ENCODE measurements around the gene TUBG2. TPM values are rescaled to one million over a fixed set of nuclear protein-coding genes. Genes with fewer than 3 reads are reported as not detected.
A peak's percentile ranks its signal among the peaks of the same experiment; 100 is the strongest.

Gene TUBG2
- polyA plus RNA-seq, 3 donors = 24.7 to 41.1 (median 25.7) TPM

- DNase-seq (ENCODE audit: extremely low read depth in 1 of 11, low read depth in 9 of 11, low spot score in 4 of 11) = no peak
Observed at GRCh38 chr17:42673885-42674754, 15.0 kb downstream of the TUBG2 start.

- no peak for DNase-seq (ENCODE audit: extremely low read depth in 1 of 11, low read depth in 9 of 11, low spot score in 4 of 11)
Observed at GRCh38 chr17:42674755-42675347, 15.8 kb downstream of the TUBG2 start.

GRCh38 chr17:42675348-42675964 is 16.4 kb downstream of the TUBG2 start:
- DNase-seq (ENCODE audit: extremely low read depth in 1 of 11, low read depth in 9 of 11, low spot score in 4 of 11) = no peak

DNA sequence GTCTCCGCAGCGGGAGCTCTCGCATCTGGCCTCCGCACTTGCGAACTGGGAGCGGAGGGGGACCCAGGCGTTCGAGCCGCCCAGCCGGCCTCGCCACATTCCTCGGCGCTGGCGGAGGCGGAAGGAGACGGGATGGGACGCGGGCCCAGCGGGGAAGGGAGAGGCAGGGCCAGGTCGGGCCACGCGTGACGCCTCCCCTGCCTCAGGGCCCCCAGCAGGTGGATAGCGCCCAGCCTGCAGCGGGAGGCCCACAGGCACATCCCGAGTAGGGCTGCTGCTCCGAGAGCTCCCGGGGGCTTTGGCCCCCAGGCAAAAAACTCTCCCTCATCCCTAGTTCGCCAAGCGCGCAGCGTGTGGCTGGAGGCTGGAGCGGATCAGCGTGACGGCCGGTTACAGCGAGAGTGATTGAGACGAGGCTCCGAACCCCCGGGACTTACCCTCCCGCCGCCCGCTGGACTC is 16.9 kb downstream of the TUBG2 start:
- no peak for DNase-seq (ENCODE audit: extremely low read depth in 1 of 11, low read depth in 9 of 11, low spot score in 4 of 11)

GRCh38 chr17:42676424-42677011 is 17.4 kb downstream of the TUBG2 start, which contains the start of gene PLEKHH3:
Gene PLEKHH3 (minus strand): TSS chr17:42676994. CDS start chr17:42676563, 431 bp downstream.
- peak in 1 of 11 donors; percentile 64 for DNase-seq (ENCODE audit: extremely low read depth in 1 of 11, low read depth in 9 of 11, low spot score in 4 of 11)

DNA sequence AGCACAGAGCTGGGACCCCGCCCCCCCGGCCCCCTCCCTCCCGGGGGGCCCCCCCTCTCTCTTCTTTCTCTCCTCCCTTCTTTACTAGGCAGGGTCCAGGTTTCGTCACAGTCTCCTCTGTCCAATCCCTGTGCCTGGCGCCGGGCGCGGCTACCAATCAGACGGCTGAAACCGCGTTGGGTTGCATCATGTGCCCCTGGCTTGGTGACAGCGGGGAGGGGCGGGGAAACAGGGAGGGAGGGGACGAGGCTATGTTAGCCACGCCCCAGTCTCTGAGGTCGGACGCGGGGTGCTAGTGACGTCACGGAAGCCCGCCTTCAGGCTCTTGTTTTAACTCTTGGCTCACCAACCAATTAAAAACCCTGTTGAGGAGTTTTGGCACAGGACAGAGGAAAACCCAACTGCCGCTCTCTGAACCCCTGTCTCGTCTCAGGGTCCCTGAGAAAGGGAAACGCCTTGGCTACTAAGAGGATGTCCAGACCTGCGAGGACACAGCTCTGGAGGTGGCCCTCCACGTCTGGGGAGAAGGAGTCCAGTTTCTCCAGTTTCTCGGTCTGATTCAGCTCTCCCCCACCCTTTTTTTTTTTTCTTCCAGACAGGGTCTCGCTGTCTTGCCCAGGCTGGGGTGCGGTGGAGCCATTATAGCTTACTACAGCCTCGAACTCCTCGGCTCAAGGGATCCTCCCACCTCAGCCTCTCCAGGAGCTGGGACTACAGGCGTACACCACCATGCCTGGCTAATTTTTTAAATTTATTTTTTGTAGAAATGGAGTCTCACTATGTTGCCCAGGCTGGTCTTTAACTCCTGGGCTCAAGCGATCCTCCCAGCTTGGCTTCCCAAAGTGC is 18.2 kb downstream of the TUBG2 start:
- DNase-seq (ENCODE audit: extremely low read depth in 1 of 11, low read depth in 9 of 11, low spot score in 4 of 11) = peak; percentile 98 to 100 (median 99)

- peak in 6 of 11 donors; percentile 74 to 82 (median 80) for DNase-seq (ENCODE audit: extremely low read depth in 1 of 11, low read depth in 9 of 11, low spot score in 4 of 11)
Observed at GRCh38 chr17:42677921-42678781, 19.1 kb downstream of the TUBG2 start.

DNA sequence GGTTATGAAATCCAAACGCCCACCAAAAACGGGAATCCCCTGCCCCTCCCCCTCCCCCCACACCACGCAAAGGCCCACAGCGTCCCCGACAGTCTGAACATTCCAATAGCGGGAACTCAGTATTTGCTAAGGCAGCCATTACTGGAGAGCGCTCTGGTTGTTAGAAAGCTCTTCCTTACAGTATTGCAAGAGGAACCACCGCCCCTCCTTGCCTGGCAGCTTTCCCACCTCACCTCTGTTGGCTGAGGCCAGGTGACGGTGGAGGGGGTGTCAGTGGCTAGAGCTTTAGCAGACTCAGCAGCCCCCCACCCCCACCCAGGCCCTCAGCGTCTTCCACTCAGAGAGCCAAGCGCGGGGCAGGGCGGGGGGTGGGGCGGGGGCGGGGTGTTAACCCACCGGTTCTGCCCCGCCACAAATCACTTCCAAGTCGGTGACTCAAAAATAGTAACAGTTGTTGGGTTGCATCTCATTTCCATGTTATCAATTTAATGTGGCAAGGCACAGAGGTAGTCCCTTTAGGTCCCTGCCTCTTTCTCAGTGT is 19.9 kb downstream of the TUBG2 start:
- no peak for DNase-seq (ENCODE audit: extremely low read depth in 1 of 11, low read depth in 9 of 11, low spot score in 4 of 11)

DNA sequence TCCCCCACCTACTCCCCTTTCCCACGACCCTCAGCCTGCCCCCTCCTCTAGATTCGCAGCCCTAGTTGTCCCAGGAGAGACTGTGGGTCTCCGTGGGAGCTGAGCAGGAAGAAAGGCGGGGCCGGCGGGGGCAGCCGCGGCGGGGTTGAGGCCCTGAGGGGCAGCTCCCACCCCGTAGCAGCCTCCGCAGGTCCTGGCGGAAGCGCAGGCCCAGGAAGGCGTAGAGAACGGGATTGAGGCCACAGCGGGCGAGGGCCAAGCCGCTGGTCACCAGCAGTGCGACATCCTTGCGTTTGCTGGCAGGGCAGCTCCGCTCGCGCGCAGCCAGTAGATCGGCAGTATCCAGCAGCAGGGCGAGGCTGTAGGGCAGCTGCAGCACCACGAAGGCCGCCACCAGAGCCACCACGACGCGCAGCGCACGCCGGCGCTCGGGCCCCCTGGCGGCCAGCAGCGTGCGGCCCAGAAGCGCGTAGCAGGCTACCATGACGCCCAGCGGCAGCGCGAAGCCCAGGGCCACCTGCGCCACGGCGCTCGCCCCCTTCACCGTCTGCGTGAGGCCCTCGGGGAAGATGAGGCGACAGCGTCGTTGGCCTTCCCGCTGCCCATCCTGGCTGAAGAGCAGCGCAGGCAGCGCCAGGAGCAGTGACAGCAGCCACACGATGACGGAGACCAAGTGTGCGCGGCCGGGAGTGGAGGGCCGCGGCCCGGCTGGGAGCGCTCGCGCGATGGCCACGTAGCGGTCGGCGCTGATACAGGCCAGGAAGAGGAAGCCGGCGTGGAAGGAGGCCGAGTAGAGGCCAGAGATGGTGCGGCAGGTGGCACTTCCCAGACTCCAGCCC is 20.6 kb downstream of the TUBG2 start:
- DNase-seq (ENCODE audit: extremely low read depth in 1 of 11, low read depth in 9 of 11, low spot score in 4 of 11) = peak in 6 of 11 donors; percentile 66 to 76 (median 74)

GRCh38 chr17:42680331-42680808 is 21.3 kb downstream of the TUBG2 start:
- no peak for DNase-seq (ENCODE audit: extremely low read depth in 1 of 11, low read depth in 9 of 11, low spot score in 4 of 11)

DNA sequence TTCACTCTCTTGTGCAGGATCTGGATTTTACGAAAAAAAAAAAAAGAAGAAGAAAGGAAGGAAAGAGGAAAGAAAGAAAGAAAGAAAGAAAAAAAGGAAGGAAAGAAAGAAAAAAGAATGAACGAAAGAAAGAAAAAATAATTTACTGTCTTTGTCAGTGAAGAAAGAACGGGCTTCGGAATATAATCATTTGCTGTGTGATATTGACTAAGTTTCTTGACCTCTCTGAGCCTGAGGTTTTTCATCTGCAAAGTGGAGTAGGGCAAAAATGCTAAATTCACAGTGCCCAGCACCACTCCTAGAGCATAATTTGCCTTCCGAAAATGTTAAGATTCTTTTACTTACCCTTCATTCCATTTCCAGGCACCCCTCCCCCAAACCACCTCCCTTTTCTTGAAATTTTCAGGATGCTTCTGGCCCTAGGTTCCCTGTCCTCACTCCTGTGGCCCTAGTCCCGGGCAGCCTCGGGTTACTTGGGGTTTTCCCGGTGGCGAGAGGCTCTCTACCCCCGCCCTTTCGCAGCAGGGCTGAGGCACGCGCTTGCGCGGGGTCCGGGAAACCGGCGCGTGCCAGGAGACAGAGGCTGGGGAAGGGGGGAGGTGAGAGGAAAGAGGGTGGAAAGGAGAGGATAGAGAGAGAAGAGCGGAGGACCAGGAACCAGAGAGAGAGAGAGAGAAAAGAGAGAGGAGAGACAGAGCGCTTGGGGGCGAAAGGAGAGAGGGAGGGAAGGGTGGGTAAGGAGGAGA is 23.1 kb downstream of the TUBG2 start, which contains the start of gene CNTNAP1:
Gene CNTNAP1 (plus strand): TSS at position 556 of the 746 bp plus-strand sequence. CDS start 299 bp downstream, outside the sequence.
- no peak for DNase-seq (ENCODE audit: extremely low read depth in 1 of 11, low read depth in 9 of 11, low spot score in 4 of 11)

DNA sequence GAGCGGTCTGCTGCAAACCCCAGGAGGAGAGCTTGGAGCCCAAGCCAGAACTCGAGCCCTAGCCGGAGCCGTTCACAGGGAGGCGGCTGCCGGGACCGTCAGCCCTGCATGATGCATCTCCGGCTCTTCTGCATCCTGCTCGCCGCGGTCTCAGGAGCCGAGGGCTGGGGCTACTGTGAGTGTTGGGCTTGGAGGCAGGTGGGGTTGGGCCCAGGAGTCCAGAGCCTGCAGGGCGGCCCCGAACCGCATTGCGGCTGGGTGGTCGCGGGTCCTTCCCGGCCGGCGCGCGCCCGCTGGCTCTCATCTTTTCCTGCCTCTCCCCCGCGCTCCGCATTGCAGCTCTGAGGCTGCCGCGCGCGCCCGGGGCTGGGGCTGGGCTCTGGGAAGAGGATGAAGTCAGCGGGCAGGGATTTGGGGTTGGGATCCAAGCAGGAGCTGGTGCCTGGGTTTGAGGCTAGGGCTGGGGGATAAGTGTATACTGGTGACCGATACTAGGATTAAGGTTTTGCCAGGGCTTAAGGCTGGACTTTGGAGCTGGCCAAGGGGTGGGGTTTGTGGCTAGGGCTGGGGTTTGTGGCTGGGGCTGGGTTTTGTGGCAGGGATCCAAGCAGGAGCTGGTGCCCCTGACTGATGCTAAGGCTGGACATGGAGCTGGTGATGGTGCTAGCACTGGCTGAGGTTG is 23.8 kb downstream of the TUBG2 start:
- DNase-seq (ENCODE audit: extremely low read depth in 1 of 11, low read depth in 9 of 11, low spot score in 4 of 11) = peak in 2 of 11 donors; percentile 69 to 70

DNA sequence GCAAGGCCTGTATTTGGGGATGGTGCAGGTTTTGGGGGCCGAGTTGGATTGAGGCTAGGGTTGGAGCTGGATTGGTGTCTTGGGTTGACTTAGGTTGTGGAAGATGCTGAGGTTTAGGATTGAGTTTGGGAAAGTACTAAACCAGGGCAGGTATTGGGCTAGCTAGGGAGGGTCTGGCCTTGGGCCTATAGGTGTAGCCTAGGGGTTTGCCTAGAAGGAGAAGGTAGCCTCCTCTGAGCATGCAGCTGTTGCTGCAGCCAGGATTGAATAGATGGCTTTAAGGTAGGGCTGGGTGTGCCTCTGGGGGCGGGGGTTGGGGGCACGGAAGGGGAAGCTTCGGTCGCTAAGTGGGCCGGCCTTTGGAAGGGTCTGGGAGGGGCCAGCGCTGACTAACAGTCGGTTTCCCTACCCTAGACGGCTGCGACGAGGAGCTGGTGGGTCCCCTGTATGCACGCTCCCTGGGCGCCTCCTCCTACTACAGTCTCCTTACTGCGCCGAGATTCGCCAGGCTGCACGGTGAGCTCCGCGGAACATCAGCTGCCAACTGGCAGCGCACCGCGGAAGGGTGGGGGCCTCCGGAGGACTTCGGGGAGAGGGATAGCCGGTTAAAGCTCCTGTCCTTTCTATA is 24.4 kb downstream of the TUBG2 start:
- no peak for DNase-seq (ENCODE audit: extremely low read depth in 1 of 11, low read depth in 9 of 11, low spot score in 4 of 11)

- DNase-seq (ENCODE audit: extremely low read depth in 1 of 11, low read depth in 9 of 11, low spot score in 4 of 11) = no peak
Observed at GRCh38 chr17:42684929-42685556, 26.0 kb downstream of the TUBG2 start.
